ENCODE measurements around the gene TNFRSF4. TPM values are rescaled to one million over a fixed set of nuclear protein-coding genes. Genes with fewer than 3 reads are reported as not detected.
A peak's percentile ranks its signal among the peaks of the same experiment; 100 is the strongest.

The TNFRSF4 gene
- total RNA-seq, 1 donor from 2014 or later: not detected

DNA sequence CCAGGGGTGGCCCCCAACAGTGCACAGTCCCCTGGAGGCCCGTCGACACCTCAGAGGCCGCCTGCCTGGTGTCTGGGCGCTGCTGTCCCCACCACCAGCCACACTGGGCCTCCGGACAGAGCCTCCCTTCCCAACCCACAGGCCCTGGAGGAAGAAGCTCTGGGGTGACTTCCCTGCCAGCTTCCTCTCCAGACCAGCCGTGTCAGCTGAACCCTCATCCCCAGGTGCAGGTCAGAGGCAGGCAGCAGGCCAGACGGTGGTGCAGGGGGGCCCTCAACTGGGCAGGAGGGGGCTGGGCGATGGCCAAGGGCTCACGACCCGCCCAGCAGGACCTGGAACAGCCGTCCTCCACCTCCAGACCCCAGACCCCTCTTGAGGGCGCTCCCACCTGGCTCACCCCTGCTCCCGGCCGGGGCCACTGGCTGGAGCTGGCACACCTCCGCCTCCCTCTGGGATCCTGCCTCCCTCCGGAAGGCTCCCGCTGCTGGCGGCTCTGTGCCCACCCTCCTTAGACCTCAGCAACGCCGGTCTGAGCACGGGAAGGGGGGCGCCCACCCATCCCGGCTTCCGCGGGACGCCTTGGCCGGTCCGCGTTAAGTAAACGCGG lies 8.1 kb downstream of the TNFRSF4 start:
- Mint-ChIP-seq H3K4me1 (no peaks in the 10 kb centered on the region), H3K9me3 (no peaks in the 10 kb centered on the region), H3K4me3 (no peak overlapping the region), H3K27me3 (ENCODE audit: insufficient read depth, low read depth) (peaks cover 6% of the 10 kb centered on the region), H3K36me3 (no peaks in the 10 kb centered on the region), H3K27ac (no peak overlapping the region)
- Histone ChIP-seq H3K4me2 (peak overlapping the region; percentile 86), H3K79me2 (ENCODE audit: low read depth) (no peaks in the 10 kb centered on the region), H3F3A (ENCODE audit: low read depth) (no peaks in the 10 kb centered on the region), H3K36me3 (no peaks in the 10 kb centered on the region), H3K9me3 (ENCODE audit: low read depth) (no peaks in the 10 kb centered on the region), H2AFZ (replicated peaks) (no peak overlapping the region), H3K4me3 (peak overlapping the region; percentile 35), H4K20me1 (ENCODE audit: low read depth) (no peaks in the 10 kb centered on the region), H3K9ac (no peak overlapping the region), H3K27ac (no peak overlapping the region), H3K4me1 (no peaks in the 10 kb centered on the region), H3K27me3 (peaks cover 64% of the 10 kb centered on the region)
- no peak for DNase-seq (ENCODE audit: low spot score)
- TF ChIP-seq EZH2 (IDR thresholded peaks at IDR 0.05) (no peak), CTCF (IDR thresholded peaks at IDR 0.05) (no peak), EZH2phosphoT487 (IDR thresholded peaks at IDR 0.05) (no peak)

GRCh38 chr1:1204998-1205768 lies 8.8 kb downstream of the TNFRSF4 start:
- Histone ChIP-seq H3K79me2 (ENCODE audit: low read depth) (no peaks in the 10 kb centered on the region), H3F3A (ENCODE audit: low read depth) (peaks cover 6% of the 10 kb centered on the region), H3K4me1 (peaks cover 3% of the 10 kb centered on the region), H3K4me2 (no peak overlapping the region), H3K27ac (no peak overlapping the region), H3K27me3 (peaks cover 70% of the 10 kb centered on the region), H3K9ac (no peak overlapping the region), H4K20me1 (ENCODE audit: low read depth) (no peaks in the 10 kb centered on the region), H2AFZ (replicated peaks) (no peak overlapping the region), H3K9me3 (ENCODE audit: low read depth) (no peaks in the 10 kb centered on the region), H3K4me3 (no peak overlapping the region), H3K36me3 (no peaks in the 10 kb centered on the region)
- no peaks in the 10 kb centered on the region for H3K36me3 Mint-ChIP-seq
- no peak overlapping the region for H3K27ac Mint-ChIP-seq
- H3K27me3 Mint-ChIP-seq (ENCODE audit: insufficient read depth, low read depth): peaks cover 9% of the 10 kb centered on the region
- H3K4me1 Mint-ChIP-seq: peaks cover 3% of the 10 kb centered on the region
- H3K9me3 Mint-ChIP-seq: no peaks in the 10 kb centered on the region
- TF ChIP-seq CTCF (IDR thresholded peaks at IDR 0.05): no peak
- no peak for TF ChIP-seq EZH2phosphoT487 (IDR thresholded peaks at IDR 0.05)
- no peak for TF ChIP-seq EZH2 (IDR thresholded peaks at IDR 0.05)
- DNase-seq (ENCODE audit: low spot score): no peak
- H3K4me3 Mint-ChIP-seq: no peak overlapping the region

GRCh38 chr1:1204425-1204920 lies 9.5 kb downstream of the TNFRSF4 start:
- H3K4me1 ChIP-seq: peaks cover 3% of the 10 kb centered on the region
- Mint-ChIP-seq H3K27me3 (ENCODE audit: insufficient read depth, low read depth) (peaks cover 9% of the 10 kb centered on the region), H3K27ac (no peak overlapping the region), H3K4me3 (no peak overlapping the region), H3K36me3 (no peaks in the 10 kb centered on the region), H3K4me1 (peaks cover 6% of the 10 kb centered on the region), H3K9me3 (no peaks in the 10 kb centered on the region)
- no peak for TF ChIP-seq CTCF (IDR thresholded peaks at IDR 0.05)
- no peaks in the 10 kb centered on the region for H4K20me1 ChIP-seq (ENCODE audit: low read depth)
- no peak overlapping the region for H2AFZ ChIP-seq (replicated peaks)
- peaks cover 7% of the 10 kb centered on the region for H3F3A ChIP-seq (ENCODE audit: low read depth)
- no peak overlapping the region for H3K9ac ChIP-seq
- no peaks in the 10 kb centered on the region for H3K36me3 ChIP-seq
- no peaks in the 10 kb centered on the region for H3K79me2 ChIP-seq (ENCODE audit: low read depth)
- peaks cover 77% of the 10 kb centered on the region for H3K27me3 ChIP-seq
- H3K4me3 ChIP-seq: no peak overlapping the region
- no peak overlapping the region for H3K4me2 ChIP-seq
- DNase-seq (ENCODE audit: low spot score): no peak
- H3K27ac ChIP-seq: no peak overlapping the region
- no peaks in the 10 kb centered on the region for H3K9me3 ChIP-seq (ENCODE audit: low read depth)
